Neural crest cell (in vitro differentiated cells): Measurements from ENCODE around the gene SREBF2. TPM values are rescaled to one million over a fixed set of nuclear protein-coding genes. Genes with fewer than 3 reads are reported as not detected.

Experiments
- DNase-seq: peaks from one replicate; pipeline ENCODE4 v3.0.0; 2021; ENCODE audit warnings: low read depth, mixed read lengths, low spot score
- H3K27ac Mint-ChIP-seq: one replicate; pipeline ENCODE4 v1.8.0; 2021; ENCODE audit warnings: mild to moderate bottlenecking, mixed read lengths; ENCODE audit not compliant: unreplicated experiment
- H3K27me3 Mint-ChIP-seq: 2 replicates; pipeline ENCODE4 v1.8.0; 2021; ENCODE audit warnings: low read depth, mild to moderate bottlenecking, mixed read lengths
- H3K36me3 Mint-ChIP-seq: 2 replicates; pipeline ENCODE4 v1.8.0; 2021; ENCODE audit warnings: low read depth, mild to moderate bottlenecking, mixed read lengths
- H3K4me1 Mint-ChIP-seq: 2 replicates; pipeline ENCODE4 v1.8.0; 2021; ENCODE audit warnings: mixed read lengths
- H3K4me3 Mint-ChIP-seq: one replicate; pipeline ENCODE4 v1.8.0; 2021; ENCODE audit warnings: mild to moderate bottlenecking, mixed read lengths
- H3K9me3 Mint-ChIP-seq: 2 replicates; pipeline ENCODE4 v1.8.0; 2021; ENCODE audit warnings: mixed read lengths
- total RNA-seq: library from RNA; stranded (reverse); gene quantifications from 2 replicates; pipeline ENCODE4 v1.2.1, GENCODE V29; 2021
- TF ChIP-seq, protein P1 (sequence below): fragments of 200-600 bp; sonication (generic); conservative IDR thresholded peaks from 2 replicates; pipeline ENCODE4 v1.5.0; 2021; ENCODE audit warnings: antibody characterized with exemption, mild to moderate bottlenecking

SREBF2 gene
- total RNA-seq, 1 donor from 2014 or later: 209 TPM

DNA sequence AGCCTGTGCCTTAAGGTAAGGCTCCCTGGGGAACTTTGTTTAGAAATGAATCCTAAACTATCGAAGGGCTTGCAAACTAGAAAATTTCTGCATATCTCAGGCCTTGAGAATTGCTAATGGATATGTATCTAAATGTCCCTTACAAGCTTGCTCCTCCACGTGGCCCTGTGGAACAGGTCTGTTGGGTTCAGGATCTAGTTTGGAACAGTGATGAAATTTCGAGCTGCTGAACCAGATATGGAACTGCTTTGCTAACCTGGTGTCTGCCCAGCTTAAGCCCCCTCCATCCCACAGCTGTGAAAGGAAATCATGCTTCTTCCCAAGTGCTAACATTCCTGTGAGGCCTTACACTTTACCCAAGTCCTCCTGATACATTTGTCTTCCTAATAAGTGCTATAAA, 11.6 kb downstream of the SREBF2 start:
- Mint-ChIP-seq H3K4me3 (no peak overlapping the region), H3K27me3 (no peaks in the 10 kb centered on the region), H3K36me3 (peaks cover 2% of the 10 kb centered on the region), H3K9me3 (no peaks in the 10 kb centered on the region), H3K27ac (no peak overlapping the region), H3K4me1 (peaks cover 44% of the 10 kb centered on the region)
- TF ChIP-seq, protein P1, sequence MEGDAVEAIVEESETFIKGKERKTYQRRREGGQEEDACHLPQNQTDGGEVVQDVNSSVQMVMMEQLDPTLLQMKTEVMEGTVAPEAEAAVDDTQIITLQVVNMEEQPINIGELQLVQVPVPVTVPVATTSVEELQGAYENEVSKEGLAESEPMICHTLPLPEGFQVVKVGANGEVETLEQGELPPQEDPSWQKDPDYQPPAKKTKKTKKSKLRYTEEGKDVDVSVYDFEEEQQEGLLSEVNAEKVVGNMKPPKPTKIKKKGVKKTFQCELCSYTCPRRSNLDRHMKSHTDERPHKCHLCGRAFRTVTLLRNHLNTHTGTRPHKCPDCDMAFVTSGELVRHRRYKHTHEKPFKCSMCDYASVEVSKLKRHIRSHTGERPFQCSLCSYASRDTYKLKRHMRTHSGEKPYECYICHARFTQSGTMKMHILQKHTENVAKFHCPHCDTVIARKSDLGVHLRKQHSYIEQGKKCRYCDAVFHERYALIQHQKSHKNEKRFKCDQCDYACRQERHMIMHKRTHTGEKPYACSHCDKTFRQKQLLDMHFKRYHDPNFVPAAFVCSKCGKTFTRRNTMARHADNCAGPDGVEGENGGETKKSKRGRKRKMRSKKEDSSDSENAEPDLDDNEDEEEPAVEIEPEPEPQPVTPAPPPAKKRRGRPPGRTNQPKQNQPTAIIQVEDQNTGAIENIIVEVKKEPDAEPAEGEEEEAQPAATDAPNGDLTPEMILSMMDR: no peak
- no peak for DNase-seq

DNA sequence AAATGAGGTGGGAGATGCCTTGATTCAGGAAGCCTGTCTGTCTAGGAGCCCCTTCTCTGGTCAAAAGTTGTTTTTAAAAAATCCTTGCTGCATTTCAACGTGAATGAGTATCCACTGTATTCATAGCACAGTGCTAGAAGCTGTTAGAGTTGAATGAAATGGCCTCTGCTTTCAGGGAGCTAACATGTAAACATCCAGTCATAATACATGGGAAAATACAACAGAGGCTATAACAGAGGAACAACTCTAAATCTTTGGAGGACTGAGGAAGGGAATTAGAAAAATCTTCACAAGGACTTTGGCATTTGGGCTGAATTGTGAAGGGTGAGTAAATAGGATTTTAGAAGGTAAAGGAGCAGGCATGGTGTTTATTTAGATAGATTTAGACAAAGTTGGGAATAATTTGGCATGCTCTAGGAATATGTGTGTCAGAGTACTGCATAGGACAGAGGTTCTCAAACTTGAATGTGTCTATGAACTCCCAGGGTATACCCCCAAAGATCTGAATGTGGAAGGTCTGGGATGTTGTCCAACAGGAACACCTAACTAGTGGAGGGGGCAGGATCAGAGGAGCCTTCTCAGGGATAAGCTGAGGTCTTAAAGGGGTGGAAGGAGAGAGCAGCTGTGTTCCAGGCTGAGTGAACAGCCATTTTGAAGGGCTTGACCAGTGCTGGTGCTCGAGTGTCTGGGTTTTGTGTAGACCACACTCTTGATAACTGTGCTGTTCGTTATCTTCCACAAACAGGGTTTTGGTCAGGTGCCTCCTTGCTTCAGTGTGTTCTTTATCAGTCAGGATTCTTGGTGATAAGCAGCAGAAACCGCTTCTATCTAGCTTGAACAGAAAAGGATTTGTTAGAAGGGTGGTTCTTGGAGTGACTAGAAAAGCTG, 12.7 kb downstream of the SREBF2 start:
- H3K4me1 Mint-ChIP-seq: peaks cover 36% of the 10 kb centered on the region
- H3K27ac Mint-ChIP-seq: peak overlapping the region; percentile 12
- H3K27me3 Mint-ChIP-seq: no peaks in the 10 kb centered on the region
- H3K36me3 Mint-ChIP-seq: peaks cover 2% of the 10 kb centered on the region
- H3K9me3 Mint-ChIP-seq: no peaks in the 10 kb centered on the region
- TF ChIP-seq, protein P1: no peak
- DNase-seq: no peak
- H3K4me3 Mint-ChIP-seq: peak overlapping the region; percentile 13

DNA sequence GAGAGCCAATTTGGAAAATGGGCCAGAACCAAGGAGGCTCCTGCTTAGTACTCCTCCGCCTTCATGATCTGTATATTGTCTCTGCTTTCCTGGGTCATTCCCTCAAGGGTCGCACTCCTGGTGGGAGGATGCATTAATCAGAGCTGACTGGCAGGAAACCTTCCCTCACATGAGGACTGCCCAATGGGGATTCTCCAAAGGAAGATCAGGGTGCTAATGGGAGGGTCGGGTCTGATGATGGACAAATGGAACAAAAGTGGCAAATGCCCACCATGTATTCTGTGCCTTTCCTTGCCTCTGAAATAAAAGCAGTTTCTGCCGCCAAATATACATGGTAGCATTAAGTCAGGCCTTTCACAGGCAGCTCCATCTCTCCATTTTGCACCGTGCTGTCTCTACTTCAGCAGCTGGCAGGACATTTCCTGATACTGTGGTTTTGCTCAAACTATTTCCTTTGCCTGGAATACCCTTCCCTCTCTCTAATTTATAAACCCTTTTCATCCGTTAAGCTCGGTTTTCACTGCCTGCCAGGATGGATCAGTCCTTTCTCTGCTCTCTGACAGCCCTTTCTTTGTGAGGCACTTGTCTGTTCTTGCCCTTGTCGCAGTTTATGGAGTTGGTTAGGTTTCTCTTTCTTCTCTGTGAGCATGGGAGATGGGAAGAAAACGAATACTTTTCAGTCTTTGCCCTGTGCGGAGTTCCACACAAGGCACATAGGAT, 13.5 kb downstream of the SREBF2 start:
- Mint-ChIP-seq H3K4me3 (peak overlapping the region; percentile 10), H3K27ac (peak overlapping the region; percentile 68), H3K4me1 (peaks cover 33% of the 10 kb centered on the region), H3K27me3 (no peaks in the 10 kb centered on the region), H3K36me3 (peaks cover 2% of the 10 kb centered on the region), H3K9me3 (no peaks in the 10 kb centered on the region)
- TF ChIP-seq, protein P1: no peak
- DNase-seq: no peak

- DNase-seq: no peak
- H3K9me3 Mint-ChIP-seq: no peaks in the 10 kb centered on the region
- no peak overlapping the region for H3K4me3 Mint-ChIP-seq
- H3K36me3 Mint-ChIP-seq: peaks cover 1% of the 10 kb centered on the region
- H3K4me1 Mint-ChIP-seq: peaks cover 34% of the 10 kb centered on the region
- H3K27ac Mint-ChIP-seq: peak overlapping the region; percentile 68
- TF ChIP-seq, protein P1: no peak
- H3K27me3 Mint-ChIP-seq: no peaks in the 10 kb centered on the region
Observed at GRCh38 chr22:41847300-41847699, 14.4 kb downstream of the SREBF2 start.

DNA sequence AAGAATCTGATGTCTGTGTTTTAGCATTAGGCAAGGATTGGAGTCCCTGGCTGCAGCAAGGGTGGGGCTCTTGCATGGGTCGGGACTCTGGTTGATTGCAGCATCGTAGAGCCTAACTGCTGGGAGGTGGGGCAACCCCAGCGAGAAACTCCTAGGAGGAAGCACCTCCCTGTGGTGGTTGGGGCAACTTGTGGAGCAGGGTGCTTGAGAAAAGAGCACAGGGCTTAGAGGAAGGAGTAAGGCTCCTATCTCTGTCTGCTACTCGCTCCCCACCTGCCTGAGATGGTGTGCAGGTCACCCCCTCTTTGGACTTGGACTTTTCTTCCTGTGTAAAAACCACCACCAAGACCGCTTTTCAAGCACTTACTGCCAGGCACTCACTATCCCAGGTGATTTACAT, 15.6 kb downstream of the SREBF2 start:
- no peak for DNase-seq
- Mint-ChIP-seq H3K4me3 (no peak overlapping the region), H3K27me3 (no peaks in the 10 kb centered on the region), H3K4me1 (peaks cover 41% of the 10 kb centered on the region), H3K36me3 (peaks cover 5% of the 10 kb centered on the region), H3K27ac (no peak overlapping the region), H3K9me3 (no peaks in the 10 kb centered on the region)
- TF ChIP-seq, protein P1: no peak
